ENCODE data around the gene TENM4.

TENM4 gene

DNA sequence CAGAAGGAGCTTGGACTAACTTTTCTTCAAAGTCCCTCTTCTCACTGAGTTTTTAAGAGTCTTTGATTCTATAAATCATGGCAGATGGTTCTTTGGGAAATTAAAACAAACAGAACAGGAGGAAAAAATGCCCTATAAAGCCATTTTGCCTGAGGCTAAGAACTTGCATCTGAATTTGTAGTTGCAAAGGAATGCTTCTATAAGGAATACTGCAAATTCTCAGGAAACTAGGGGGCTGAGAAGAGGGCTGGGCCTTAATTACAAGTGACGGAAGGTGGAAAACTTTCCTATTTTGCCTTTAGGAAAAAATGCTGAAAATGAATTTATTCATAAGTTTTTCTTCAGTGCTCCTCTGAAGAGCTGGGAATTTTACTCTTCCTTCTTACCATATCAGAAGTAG lies 776.2 kb downstream of the TENM4 start (continued):
- no peak for TF ChIP-seq ZC3H10 (CRISPR knock-in tag; IDR thresholded peaks at IDR 0.05)
- TF ChIP-seq, protein P1, sequence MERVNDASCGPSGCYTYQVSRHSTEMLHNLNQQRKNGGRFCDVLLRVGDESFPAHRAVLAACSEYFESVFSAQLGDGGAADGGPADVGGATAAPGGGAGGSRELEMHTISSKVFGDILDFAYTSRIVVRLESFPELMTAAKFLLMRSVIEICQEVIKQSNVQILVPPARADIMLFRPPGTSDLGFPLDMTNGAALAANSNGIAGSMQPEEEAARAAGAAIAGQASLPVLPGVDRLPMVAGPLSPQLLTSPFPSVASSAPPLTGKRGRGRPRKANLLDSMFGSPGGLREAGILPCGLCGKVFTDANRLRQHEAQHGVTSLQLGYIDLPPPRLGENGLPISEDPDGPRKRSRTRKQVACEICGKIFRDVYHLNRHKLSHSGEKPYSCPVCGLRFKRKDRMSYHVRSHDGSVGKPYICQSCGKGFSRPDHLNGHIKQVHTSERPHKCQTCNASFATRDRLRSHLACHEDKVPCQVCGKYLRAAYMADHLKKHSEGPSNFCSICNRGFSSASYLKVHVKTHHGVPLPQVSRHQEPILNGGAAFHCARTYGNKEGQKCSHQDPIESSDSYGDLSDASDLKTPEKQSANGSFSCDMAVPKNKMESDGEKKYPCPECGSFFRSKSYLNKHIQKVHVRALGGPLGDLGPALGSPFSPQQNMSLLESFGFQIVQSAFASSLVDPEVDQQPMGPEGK (CRISPR knock-in tag; IDR thresholded peaks at IDR 0.05; ENCODE audit: borderline replicate concordance) = no peak
- TF ChIP-seq ZNF8 (CRISPR knock-in tag; IDR thresholded peaks at IDR 0.05) = no peak
- TF ChIP-seq ZNF70 (CRISPR knock-in tag; IDR thresholded peaks at IDR 0.05) = no peak

DNA sequence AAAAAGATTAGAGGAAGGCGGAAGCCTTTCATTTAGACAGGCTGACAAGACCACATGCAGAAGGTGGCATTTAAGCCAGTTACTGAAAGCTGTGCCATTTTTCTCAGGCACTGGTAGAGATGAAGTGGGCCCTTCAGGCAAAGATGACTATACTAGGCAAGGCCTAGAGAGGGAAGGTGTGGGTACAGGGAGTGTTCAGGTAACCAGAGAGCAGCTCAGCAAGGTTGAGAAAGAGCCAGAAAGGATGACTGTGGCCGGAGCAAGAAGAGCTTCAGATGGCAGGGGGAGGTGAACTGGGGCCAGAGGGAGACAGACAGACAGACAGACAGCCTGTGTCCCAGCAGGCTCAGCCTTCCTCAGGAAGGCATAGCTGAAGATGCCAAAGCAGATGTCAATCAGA lies 778.0 kb downstream of the TENM4 start:
- ATAC-seq = no peak
- TF ChIP-seq BACH2 (CRISPR knock-in tag; IDR thresholded peaks at IDR 0.05; ENCODE audit: borderline replicate concordance) = no peak
- TF ChIP-seq CSDC2 (CRISPR knock-in tag; IDR thresholded peaks at IDR 0.05) = no peak
- TF ChIP-seq ZFP30 (CRISPR knock-in tag; IDR thresholded peaks at IDR 0.05) = no peak
- TF ChIP-seq, protein P2, sequence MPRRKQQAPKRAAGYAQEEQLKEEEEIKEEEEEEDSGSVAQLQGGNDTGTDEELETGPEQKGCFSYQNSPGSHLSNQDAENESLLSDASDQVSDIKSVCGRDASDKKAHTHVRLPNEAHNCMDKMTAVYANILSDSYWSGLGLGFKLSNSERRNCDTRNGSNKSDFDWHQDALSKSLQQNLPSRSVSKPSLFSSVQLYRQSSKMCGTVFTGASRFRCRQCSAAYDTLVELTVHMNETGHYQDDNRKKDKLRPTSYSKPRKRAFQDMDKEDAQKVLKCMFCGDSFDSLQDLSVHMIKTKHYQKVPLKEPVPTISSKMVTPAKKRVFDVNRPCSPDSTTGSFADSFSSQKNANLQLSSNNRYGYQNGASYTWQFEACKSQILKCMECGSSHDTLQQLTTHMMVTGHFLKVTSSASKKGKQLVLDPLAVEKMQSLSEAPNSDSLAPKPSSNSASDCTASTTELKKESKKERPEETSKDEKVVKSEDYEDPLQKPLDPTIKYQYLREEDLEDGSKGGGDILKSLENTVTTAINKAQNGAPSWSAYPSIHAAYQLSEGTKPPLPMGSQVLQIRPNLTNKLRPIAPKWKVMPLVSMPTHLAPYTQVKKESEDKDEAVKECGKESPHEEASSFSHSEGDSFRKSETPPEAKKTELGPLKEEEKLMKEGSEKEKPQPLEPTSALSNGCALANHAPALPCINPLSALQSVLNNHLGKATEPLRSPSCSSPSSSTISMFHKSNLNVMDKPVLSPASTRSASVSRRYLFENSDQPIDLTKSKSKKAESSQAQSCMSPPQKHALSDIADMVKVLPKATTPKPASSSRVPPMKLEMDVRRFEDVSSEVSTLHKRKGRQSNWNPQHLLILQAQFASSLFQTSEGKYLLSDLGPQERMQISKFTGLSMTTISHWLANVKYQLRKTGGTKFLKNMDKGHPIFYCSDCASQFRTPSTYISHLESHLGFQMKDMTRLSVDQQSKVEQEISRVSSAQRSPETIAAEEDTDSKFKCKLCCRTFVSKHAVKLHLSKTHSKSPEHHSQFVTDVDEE (CRISPR knock-in tag; IDR thresholded peaks at IDR 0.05) = no peak
- TF ChIP-seq, protein P3, sequence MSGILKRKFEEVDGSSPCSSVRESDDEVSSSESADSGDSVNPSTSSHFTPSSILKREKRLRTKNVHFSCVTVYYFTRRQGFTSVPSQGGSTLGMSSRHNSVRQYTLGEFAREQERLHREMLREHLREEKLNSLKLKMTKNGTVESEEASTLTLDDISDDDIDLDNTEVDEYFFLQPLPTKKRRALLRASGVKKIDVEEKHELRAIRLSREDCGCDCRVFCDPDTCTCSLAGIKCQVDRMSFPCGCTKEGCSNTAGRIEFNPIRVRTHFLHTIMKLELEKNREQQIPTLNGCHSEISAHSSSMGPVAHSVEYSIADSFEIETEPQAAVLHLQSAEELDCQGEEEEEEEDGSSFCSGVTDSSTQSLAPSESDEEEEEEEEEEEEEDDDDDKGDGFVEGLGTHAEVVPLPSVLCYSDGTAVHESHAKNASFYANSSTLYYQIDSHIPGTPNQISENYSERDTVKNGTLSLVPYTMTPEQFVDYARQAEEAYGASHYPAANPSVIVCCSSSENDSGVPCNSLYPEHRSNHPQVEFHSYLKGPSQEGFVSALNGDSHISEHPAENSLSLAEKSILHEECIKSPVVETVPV (CRISPR knock-in tag; IDR thresholded peaks at IDR 0.05) = no peak
- no peak for TF ChIP-seq ARNTL (CRISPR knock-in tag; IDR thresholded peaks at IDR 0.05; ENCODE audit: borderline replicate concordance, low read depth)

DNA sequence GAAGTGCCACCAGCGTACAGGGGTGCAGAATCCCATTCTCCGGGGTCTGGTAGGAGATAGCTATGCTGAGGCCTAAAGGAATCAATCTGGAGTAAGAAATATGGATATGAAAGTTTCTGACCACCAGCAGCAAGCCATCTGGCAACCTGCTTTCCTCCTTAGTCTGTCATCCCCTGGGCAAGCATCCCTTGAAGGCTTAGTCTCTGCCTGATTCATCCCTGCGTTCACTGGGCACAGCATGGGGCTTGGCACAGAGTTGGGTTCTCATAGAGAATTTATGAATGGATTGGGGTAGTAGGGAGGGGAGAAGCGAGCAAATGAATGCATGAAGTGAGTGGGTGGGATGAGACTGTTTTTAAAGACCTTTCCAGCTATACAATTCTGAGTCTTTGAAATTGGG lies 780.4 kb downstream of the TENM4 start:
- no peak for ATAC-seq
- TF ChIP-seq TOX (CRISPR knock-in tag; IDR thresholded peaks at IDR 0.05; ENCODE audit: borderline replicate concordance) (no peak), BACH2 (CRISPR knock-in tag; IDR thresholded peaks at IDR 0.05; ENCODE audit: borderline replicate concordance) (no peak), ZNF70 (CRISPR knock-in tag; IDR thresholded peaks at IDR 0.05) (no peak), ZNF8 (CRISPR knock-in tag; IDR thresholded peaks at IDR 0.05) (no peak), ZFP30 (CRISPR knock-in tag; IDR thresholded peaks at IDR 0.05) (no peak)
- TF ChIP-seq, protein P2 (CRISPR knock-in tag; IDR thresholded peaks at IDR 0.05) = no peak
- TF ChIP-seq, protein P4, sequence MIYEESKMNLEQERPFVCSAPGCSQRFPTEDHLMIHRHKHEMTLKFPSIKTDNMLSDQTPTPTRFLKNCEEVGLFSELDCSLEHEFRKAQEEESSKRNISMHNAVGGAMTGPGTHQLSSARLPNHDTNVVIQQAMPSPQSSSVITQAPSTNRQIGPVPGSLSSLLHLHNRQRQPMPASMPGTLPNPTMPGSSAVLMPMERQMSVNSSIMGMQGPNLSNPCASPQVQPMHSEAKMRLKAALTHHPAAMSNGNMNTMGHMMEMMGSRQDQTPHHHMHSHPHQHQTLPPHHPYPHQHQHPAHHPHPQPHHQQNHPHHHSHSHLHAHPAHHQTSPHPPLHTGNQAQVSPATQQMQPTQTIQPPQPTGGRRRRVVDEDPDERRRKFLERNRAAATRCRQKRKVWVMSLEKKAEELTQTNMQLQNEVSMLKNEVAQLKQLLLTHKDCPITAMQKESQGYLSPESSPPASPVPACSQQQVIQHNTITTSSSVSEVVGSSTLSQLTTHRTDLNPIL (CRISPR knock-in tag; IDR thresholded peaks at IDR 0.05; ENCODE audit: low read depth) = no peak

DNA sequence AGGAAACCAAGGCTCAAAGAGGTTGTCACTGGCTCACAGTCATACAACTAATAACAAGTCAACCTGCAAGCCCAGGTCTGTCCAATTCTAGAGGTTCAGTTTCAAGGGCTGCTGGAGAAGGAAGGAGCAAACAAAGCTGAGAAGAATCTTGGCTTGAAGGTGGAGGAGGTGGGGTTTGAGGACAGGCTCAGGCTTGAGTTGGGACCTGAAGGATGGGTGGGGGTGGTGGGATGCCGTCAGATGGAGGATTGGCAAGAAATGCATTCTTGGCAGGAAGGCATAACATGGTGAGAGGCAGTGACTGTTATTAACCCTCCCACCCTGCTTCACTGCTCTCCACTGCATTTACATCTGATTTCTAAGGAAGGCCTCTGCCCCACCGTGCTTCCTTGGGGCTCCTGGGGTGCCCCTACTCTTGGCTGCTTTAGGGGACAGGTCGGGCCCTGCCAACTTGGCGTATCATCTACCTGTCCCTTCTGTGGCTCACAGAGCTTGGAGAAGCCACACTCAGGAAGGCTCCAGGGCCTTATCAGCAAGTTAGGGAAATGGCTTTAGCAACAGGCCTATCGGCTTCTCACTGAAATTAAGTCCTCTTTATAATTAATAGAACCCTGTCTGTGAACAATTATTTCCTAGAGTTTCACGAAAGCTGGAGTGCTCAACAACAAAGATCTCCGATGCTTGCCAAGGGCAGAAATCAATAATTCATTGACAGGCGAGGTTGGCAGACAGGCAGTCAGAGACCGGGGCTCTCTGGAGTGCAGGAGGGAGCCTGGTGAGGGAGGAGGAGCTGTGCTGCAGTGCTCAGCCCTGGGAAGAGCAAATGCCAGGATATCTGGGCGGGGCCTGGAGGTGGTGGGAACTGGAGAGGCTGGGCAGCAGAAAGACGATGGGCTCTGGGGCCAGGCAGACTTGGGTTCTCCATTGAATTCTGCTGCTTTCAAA lies 781.2 kb downstream of the TENM4 start:
- ATAC-seq = no peak
- no peak for TF ChIP-seq RARB (CRISPR knock-in tag; IDR thresholded peaks at IDR 0.05)
- no peak for TF ChIP-seq GLIS3 (CRISPR knock-in tag; IDR thresholded peaks at IDR 0.05)
- no peak for TF ChIP-seq ISL1 (CRISPR knock-in tag; IDR thresholded peaks at IDR 0.05)
- no peak for TF ChIP-seq OSR1 (CRISPR knock-in tag; IDR thresholded peaks at IDR 0.05)
- TF ChIP-seq ZNF8 (CRISPR knock-in tag; IDR thresholded peaks at IDR 0.05) = no peak
- TF ChIP-seq ARNTL (CRISPR knock-in tag; IDR thresholded peaks at IDR 0.05; ENCODE audit: borderline replicate concordance, low read depth) = no peak
- TF ChIP-seq, protein P2 (CRISPR knock-in tag; IDR thresholded peaks at IDR 0.05) = no peak
